CD4-positive, alpha-beta T cell treated with Interleukin-4 for 4 hours (primary cell): ENCODE data around the gene AXIN2.

Experiments
- DNase-seq: peaks from one replicate; pipeline ENCODE4 v3.0.0-alpha.2; 2020

AXIN2 gene, protein sequence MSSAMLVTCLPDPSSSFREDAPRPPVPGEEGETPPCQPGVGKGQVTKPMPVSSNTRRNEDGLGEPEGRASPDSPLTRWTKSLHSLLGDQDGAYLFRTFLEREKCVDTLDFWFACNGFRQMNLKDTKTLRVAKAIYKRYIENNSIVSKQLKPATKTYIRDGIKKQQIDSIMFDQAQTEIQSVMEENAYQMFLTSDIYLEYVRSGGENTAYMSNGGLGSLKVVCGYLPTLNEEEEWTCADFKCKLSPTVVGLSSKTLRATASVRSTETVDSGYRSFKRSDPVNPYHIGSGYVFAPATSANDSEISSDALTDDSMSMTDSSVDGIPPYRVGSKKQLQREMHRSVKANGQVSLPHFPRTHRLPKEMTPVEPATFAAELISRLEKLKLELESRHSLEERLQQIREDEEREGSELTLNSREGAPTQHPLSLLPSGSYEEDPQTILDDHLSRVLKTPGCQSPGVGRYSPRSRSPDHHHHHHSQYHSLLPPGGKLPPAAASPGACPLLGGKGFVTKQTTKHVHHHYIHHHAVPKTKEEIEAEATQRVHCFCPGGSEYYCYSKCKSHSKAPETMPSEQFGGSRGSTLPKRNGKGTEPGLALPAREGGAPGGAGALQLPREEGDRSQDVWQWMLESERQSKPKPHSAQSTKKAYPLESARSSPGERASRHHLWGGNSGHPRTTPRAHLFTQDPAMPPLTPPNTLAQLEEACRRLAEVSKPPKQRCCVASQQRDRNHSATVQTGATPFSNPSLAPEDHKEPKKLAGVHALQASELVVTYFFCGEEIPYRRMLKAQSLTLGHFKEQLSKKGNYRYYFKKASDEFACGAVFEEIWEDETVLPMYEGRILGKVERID

DNA sequence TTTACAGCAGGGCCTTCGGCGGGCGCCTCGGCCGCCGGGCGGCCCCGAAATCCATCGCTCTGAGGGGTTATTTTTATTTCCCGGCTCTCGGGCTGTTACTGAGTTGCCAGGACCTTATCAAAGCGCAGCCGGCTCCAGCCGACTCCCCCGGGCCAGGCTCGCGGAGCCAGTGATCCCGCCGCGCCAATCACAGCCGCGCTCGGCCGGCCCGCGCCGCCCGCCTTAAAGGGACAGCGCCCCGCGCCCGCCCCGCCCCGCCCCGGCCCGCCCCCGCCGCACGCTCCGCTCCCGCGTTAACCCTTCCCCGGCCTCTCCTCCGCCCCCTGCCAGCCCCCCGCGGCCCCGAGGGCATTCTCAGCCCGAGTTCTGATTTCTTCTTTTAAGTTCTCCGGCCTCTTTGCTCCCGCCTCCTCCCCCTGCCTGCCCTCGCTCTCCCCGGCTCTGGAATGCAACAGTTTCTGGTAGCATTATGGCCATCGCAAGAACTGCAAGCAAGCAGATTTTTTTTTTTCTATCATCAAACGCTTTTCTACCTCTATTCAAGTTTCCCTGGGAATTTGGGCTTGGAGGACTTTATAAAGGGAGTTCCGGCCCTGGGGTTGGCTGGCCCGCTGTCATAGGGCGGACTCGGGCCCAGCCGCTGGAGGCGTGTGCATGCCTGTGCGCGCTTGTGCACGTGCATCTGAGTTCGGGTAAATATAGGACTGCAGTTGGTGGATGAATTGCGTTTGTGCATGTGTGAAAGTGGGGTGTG is at the start of gene AXIN2:
TSS of gene AXIN2 (minus strand) at position 197 of the 754 bp plus-strand sequence. CDS start 3,028 bp downstream, outside the sequence.
- DNase-seq: peak; percentile 87

DNA sequence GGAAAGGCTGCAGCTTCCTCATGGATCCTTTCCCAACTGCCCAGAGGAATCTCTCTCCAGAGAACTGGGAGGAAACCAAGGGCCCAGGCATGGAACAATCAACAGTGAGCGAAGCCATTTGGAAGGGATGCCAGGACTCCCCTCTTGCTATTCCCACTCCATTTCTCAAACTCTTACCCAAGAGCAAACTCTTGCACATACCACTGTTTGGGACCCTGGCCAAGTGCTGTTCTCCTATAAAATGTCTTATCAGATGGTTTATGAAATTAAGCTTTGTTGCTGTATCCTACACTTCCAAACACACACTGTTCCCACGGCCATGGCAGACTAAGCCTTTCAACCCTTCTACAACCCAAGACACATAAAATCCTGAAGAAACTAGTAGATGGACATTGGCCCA is 48.3 kb upstream of the AXIN2 start:
- DNase-seq: no peak

- DNase-seq: no peak
Measured at GRCh38 chr17:65609286-65609685, 47.8 kb upstream of the AXIN2 start.

DNA sequence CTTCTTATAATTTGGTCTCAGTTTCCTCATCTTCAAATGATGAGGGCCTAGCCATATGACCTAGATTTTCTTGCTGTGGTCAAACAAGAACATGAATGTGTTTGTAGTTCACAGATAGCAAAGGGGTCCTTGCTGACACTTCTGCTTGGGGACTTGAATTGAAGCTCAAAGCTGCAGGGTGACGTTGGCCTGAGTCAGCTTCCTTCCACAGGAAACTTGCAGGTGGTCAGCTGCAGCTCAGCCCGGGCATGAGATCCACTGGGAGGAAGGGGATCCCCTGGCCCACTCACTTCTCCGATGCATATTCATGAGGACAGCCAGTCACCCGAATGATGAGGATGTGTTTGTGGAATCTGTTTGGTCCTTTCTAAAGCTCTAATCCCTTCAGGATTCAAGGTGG is 42.6 kb upstream of the AXIN2 start:
- DNase-seq: no peak

- no peak for DNase-seq
Measured at GRCh38 chr17:65601881-65602280, 40.4 kb upstream of the AXIN2 start.

DNA sequence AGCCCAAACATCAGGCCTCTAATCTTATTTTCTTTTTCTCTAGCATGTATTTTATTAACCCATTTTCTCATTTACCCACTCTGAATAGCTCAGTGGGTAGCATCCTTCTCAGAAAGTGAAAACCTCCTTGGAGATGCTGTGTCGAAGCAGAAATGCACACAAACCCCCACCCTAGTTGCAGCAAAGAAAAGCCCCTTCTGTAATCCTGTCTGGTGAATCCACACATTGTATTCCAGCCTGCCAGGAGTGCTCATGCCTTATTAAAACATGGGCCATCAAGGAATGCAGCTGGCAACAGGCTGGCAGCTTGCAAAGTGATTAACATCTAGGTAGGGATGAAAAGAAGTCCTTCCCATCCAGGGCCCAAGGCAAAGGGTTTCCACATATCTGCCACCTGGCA is 39.7 kb upstream of the AXIN2 start:
- no peak for DNase-seq

DNA sequence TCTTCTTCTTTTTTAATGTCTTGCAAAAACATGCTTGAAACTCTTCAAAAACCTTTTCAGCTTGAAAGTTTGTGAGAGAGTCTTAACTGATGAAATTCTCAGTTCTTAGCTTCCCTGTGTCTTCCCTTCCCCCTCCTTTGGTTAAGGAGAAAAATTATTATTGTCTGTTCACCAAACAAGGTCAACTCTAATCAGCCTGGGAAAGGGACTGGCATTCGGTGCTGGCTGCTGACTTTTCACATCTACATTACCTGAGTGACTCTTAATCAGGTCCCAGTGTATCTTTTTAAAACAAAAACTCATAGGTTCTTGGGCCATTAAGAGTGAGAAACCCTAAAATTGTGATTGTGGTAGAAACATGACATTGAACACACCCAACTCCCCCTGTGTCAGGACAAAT is 39.1 kb upstream of the AXIN2 start:
- no peak for DNase-seq

DNA sequence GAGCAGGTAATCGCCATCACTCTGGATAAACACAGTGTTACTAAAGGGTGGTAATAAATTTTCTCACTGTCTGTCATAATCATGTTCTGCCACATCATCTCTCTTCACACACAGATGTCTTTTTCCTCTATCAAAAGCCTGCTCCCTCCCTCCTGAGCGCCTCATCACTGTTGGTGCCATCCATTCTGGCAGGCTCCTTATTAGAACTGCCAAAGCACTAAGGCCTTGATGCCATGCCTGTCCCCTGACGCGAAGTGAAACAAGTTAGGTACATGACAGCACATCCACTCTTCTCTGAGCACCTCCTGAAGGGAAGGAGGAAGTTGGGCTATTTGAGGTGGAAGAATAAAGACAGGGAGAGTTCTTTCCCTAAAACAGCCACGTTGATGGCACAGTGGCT is 38.2 kb upstream of the AXIN2 start:
- DNase-seq: no peak

DNA sequence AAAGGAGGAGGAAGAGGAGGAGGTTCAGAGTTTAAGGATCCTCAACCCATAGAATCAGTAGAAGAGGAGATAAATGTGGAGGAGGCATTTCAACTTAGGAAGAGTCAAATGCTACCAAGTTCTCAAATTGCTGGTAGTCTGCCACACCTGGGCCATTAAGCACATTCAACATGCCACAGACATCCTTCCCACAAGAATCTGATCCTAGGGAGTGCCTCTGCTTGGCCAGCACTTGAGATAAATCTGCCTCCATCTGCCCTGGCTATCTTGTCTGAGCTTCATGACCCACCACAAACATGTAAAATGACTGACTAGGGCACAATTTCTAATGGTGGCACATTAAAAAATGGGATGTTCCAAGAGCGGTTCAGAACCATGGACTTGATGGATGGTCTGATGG is 37.3 kb upstream of the AXIN2 start:
- no peak for DNase-seq

DNA sequence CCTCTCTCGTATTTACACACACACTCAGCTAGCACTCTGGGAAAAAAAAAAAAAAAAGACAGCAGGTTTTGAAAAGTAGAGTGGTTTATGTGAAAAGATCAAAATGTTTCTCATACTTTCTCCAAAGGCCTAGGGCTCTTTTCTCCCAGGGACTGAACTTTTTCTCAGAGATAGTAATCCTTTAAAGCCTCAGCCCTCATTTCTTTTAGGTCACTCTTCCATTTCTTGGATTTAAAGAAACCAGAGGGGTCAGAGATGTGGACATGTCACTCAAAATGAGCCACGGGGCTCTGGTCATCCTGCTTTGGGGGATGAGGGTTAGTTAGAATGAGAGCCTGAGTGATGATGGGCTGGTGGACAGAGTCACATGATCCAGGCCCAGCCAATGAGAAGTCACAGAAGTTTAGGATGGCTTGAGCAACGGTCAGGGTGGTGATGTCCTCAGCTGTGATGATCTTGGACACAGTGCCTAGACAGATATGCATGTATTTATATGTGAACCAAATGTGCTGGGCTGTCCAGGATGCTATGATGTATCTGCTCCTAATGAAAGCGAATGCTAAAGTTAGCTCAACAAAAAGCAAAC is 33.7 kb upstream of the AXIN2 start:
- no peak for DNase-seq

DNA sequence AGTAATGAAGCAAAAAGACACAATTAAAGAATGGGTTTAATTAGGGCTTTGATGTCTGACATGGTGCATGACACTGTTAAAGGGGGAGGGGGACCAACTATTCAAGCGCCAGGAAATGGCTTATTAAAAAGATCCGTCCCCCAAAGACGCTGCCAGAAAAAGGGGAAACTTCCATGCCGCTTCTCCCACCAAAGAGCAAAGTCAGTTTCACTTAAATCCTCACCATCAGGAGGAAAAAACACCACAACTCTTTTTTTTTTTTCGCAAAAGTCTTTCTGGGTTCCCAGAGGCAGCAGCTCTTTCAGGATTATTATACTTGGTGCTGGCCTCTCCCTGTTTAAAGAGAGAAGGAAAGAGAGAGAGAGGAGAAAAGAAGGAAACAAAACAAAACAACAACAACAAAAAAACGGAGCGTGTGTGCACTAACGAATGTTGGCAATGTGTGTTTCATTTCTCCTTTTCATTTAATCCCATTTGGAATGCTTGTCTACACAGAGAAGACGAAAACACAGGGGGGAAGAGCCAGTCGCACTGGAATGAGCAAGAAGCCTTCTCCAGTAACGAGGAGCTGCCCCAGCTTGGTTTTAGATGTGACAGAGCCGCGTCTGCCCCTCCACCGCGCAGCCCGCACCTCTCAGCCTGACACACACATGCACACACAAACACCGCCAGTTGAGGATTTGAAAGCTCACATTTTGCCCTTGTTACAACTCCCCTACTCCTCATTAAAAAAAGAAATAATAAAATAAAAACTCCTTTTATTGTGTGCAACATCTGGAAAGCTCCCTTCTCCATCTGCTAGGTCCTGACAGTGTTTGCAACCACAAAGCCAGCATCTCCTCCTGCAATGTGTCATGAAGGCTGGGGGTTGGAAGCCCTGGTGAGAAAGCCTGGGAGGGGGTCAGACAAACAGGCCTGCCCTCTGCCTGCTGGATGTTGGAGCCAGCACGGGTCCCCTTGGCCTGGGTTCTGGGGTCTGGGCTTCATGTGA is 32.7 kb upstream of the AXIN2 start:
- DNase-seq: no peak

DNA sequence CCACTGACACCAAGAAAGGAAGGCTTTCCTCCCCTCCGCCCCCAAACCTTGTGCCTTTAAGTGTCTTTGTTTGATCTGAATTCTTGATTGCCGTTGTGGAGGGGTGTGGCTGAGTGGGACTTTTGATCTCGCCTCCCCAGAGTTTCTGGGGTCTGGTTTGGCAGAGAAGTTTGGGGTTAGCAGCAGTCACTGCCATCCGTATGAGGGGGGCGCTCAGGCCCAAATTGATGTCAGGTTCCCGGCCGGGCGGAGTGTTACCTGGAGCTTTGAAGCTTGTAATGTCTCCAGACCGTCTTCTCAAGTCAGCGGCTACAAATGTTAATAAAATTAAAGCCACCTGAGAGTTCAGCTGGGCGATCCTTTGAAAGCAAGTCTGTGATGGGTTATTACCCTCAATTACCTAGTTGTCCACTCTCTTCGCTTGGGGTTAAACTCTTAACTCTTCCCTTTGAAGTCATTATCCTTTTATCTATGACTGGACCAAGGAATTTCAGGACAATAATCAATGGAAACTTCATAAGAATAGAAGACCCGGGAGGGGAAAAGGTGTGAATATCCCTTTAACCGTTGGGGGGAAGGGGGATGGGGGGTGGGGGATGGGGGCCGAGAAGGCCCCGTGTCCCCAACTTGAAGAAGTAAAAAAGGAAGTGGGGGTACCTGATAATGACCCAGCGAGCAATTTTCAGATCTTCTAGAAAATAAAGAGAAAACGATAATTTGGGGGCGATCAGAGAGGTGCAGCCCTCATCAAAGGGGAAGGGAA is 31.8 kb upstream of the AXIN2 start:
- DNase-seq: no peak

- DNase-seq: no peak
Measured at GRCh38 chr17:65592125-65592965, 30.9 kb upstream of the AXIN2 start.

GRCh38 chr17:65589321-65589720 is 27.9 kb upstream of the AXIN2 start:
- no peak for DNase-seq

DNA sequence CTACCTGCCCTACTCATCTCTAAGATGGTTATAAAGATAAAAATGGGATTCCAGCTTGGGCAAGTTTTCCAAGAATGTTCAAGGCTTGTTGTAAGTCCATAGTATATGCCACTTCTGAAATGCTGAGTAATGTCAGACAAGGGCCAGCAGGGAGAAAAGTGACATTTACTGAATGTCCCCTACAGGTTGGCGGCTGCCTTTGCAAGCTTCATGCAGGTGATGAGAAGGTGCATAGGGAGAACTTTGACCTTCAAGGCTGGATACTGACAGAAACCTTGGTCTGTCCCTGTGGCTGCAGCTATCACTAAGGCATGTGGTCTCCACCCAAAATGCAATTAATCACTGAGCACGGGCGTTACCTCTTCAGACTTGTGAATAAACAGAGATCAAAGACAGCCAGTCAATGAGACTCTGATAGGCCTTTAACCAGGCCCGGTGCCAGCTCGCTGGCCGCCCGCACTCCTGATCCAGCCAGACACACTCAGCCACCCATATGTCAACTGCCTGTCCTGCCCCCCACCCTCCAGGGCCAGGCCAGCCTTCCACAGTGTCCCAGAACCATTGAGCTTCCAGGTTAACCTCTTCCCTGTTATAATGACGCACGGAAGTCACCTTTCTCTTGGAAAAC is 26.8 kb upstream of the AXIN2 start:
- DNase-seq: no peak

GRCh38 chr17:65587534-65588180 is 26.2 kb upstream of the AXIN2 start:
- DNase-seq: no peak

GRCh38 chr17:65586899-65587298 is 25.5 kb upstream of the AXIN2 start:
- DNase-seq: no peak

DNA sequence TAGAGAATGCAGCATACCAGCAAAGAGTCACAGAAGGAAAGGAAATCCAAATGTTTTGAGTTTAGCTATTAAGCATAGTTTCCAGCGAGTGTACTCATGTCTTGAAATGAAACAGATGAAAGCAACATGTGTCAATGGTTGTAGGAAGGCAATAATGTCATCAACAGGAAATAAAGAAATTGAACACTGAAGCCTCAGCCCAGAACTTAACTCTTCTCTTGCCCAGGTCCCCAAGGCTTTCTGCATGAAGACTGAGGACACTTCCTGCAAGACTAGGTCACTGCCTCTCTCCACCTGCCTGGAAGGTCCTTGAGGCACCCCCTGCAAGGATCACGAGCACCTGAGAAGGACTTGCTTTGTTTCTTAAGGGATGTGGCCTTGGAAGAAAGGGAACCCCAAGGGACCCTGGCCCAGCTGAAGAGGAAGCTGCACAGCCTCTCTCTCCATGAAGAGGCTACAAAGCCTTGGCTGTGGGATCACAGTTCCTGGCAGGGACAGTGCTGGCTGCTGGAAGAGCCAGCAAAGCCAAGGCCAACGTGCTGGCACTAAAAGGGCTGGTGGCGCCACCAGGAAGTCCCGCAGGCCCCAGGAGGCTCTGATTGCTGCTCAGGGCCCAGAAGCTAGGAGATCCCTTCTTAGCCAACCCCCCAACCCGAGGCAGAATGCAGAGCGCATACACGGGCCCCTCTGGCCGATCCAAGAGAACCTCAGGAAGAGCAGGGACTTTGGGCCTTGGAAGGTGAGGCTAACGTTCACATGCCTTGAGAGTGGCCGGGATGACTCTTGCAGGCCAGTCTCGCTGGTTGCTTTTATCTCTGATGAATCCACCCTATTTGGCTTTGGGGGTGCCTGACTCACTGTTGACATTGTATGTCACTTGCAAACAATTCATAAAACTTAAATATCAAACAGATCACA is 23.4 kb upstream of the AXIN2 start:
- no peak for DNase-seq
